MCF 10A (cell line): Measurements from ENCODE around the gene ZNF219. TPM values are rescaled to one million over a fixed set of nuclear protein-coding genes. Genes with fewer than 3 reads are reported as not detected.

Source experiments
- BruUV-seq: library from RNA; stranded (reverse); fragments of 400-500 nt; replicated peaks from 2 replicates; lab custom pipeline; 2021; lab: Mats Ljungman, UMichigan
- CTCF ChIA-PET: fragments of 300-600 bp; sonication (Branson Sonifier 250); formaldehyde crosslinking; extraction: SDS; loops from one replicate; lab custom pipeline; 2021; ENCODE audit warnings: antibody characterized with exemption, inconsistent platforms; lab: Yijun Ruan, JAX
- POLR2A ChIA-PET: fragments of 300-600, 350-650 bp; sonication (Branson Sonifier 250); formaldehyde crosslinking; extraction: SDS; loops from one replicate; lab custom pipeline; 2020; ENCODE audit warnings: antibody characterized with exemption, inconsistent platforms; lab: Yijun Ruan, JAX
- DNase-seq: peaks from one replicate; pipeline ENCODE4 v3.0.0-alpha.2; 2018; ENCODE audit not compliant: unreplicated experiment
- H3K27ac Mint-ChIP-seq: one replicate; pipeline ENCODE4 v1.8.0; 2022; ENCODE audit warnings: mild to moderate bottlenecking, low read depth, mixed read lengths; ENCODE audit not compliant: unreplicated experiment
- H3K27me3 Mint-ChIP-seq: one replicate; pipeline ENCODE4 v1.8.0; 2022; ENCODE audit warnings: mixed read lengths; ENCODE audit not compliant: insufficient read depth, unreplicated experiment
- H3K36me3 Mint-ChIP-seq: one replicate; pipeline ENCODE4 v1.8.0; 2022; ENCODE audit warnings: mild to moderate bottlenecking, moderate library complexity, mixed read lengths; ENCODE audit not compliant: insufficient read depth, unreplicated experiment
- H3K4me1 Mint-ChIP-seq: one replicate; pipeline ENCODE4 v1.8.0; 2022; ENCODE audit warnings: mixed read lengths; ENCODE audit not compliant: insufficient read depth, unreplicated experiment
- H3K4me3 Mint-ChIP-seq: one replicate; pipeline ENCODE4 v1.8.0; 2022; ENCODE audit warnings: mild to moderate bottlenecking, moderate library complexity, mixed read lengths; ENCODE audit not compliant: unreplicated experiment
- H3K9me3 Mint-ChIP-seq: one replicate; pipeline ENCODE4 v1.8.0; 2022; ENCODE audit warnings: mixed read lengths; ENCODE audit not compliant: unreplicated experiment
- intact Hi-C: fragments of 100-400 bp; cut with micrococcal nuclease; formaldehyde crosslinking; loops from 2 replicates; pipeline ENCODE4 v1.14.1; 2022
- total RNA-seq: library from RNA; stranded (reverse); gene quantifications from 2 replicates; pipeline ENCODE4 v1.2.3, GENCODE V29; 2022
- TF ChIP-seq, protein P1 (sequence below): fragments of 200-600 bp; IDR thresholded peaks from one replicate; pipeline ENCODE4 v1.8.0; 2022; ENCODE audit warnings: antibody characterized with exemption, mild to moderate bottlenecking; ENCODE audit not compliant: unreplicated experiment

Gene ZNF219
- total RNA-seq, 1 experiment from 2014 or later: 33.8 TPM

GRCh38 chr14:21096978-21097635, 1.3 kb downstream of the ZNF219 start:
- TF ChIP-seq, protein P1, sequence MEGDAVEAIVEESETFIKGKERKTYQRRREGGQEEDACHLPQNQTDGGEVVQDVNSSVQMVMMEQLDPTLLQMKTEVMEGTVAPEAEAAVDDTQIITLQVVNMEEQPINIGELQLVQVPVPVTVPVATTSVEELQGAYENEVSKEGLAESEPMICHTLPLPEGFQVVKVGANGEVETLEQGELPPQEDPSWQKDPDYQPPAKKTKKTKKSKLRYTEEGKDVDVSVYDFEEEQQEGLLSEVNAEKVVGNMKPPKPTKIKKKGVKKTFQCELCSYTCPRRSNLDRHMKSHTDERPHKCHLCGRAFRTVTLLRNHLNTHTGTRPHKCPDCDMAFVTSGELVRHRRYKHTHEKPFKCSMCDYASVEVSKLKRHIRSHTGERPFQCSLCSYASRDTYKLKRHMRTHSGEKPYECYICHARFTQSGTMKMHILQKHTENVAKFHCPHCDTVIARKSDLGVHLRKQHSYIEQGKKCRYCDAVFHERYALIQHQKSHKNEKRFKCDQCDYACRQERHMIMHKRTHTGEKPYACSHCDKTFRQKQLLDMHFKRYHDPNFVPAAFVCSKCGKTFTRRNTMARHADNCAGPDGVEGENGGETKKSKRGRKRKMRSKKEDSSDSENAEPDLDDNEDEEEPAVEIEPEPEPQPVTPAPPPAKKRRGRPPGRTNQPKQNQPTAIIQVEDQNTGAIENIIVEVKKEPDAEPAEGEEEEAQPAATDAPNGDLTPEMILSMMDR: no peak
- intact Hi-C loops: loop anchor here (5.0 kb wide), 1 partner anchor 485 kb away; no protein-coding TSS in a partner anchor
- ChIA-PET POLR2A (interaction anchor here (0.5 to 4.5 kb wide), 7 partner anchors 7 to 415 kb away, joined by 3 to 37 read pairs (median 4); partner anchors contain the start of genes ARHGEF40 and RNASE7), CTCF (interaction anchor here (0.5 to 7.3 kb wide), 12 partner anchors 7 to 92 kb away, joined by 3 to 241 read pairs (median 4); partner anchors contain the start of genes ARHGEF40 and TMEM253)
- no peak for DNase-seq
- Mint-ChIP-seq H3K4me1 (peaks cover 28% of the 10 kb centered on the region), H3K36me3 (peaks cover 12% of the 10 kb centered on the region), H3K27ac (peak overlapping the region; percentile 71), H3K9me3 (no peaks in the 10 kb centered on the region), H3K27me3 (no peaks in the 10 kb centered on the region), H3K4me3 (peak overlapping the region; percentile 70)
- BruUV-seq: no TSS peak

GRCh38 chr14:21096438-21096837, 2.0 kb downstream of the ZNF219 start:
- POLR2A ChIA-PET: interaction anchor here (0.5 to 4.5 kb wide), 6 partner anchors 8 to 228 kb away, joined by 3 to 37 read pairs (median 6); partner anchors contain the start of genes ARHGEF40 and RNASE7
- TF ChIP-seq, protein P1: no peak
- Mint-ChIP-seq H3K27me3 (no peaks in the 10 kb centered on the region), H3K9me3 (no peaks in the 10 kb centered on the region), H3K4me3 (peak overlapping the region; percentile 70), H3K36me3 (peaks cover 14% of the 10 kb centered on the region), H3K27ac (peak overlapping the region; percentile 71), H3K4me1 (peaks cover 25% of the 10 kb centered on the region)
- CTCF ChIA-PET: interaction anchor here (0.6 to 7.3 kb wide), 9 partner anchors 8 to 93 kb away, joined by 3 to 241 read pairs (median 8); partner anchors contain the start of gene TMEM253
- no peak for DNase-seq
- intact Hi-C loops: loop anchor here (5.0 kb wide), 1 partner anchor 484 kb away; no protein-coding TSS in a partner anchor
- TSS peak; percentile 29 for BruUV-seq

DNA sequence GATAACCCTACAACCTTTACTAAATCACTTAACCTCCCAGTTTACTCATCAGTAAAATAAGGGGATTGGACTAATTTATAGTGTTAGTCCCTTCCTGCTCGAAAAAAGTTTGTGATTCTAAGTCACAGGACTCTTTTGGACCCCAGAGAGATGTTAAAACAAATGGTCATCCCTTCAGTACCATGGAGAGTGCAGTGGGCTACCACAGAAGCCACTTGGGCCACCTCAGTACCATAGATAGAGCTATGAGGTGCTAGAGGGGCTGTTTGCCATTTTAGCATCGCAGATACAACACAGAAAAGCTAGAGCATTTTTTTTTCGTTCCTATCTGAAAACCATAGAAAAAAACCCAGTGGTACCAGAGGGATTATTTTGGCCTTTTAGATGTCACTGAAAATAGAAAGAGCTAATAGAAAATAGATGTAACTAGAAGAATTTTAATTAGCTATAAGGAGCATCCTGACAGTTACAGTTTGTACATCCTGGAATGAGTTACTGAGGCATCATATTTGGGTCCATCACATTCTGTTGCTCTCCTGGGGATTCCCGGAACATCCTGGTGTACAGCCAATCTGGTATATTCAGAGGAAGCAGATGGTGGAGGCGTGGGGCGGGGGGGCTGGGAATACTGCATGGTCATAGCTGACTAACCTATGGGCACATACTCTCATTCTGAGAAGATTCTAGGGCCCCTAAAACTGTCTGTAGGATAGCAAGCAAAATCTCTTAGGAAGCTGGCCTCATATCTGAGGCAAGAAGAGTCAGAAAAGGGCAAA, 2.8 kb downstream of the ZNF219 start:
- peak overlapping the region; percentile 71 for H3K27ac Mint-ChIP-seq
- intact Hi-C loops: loop anchor here (5.0 kb wide), 1 partner anchor 483 kb away; no protein-coding TSS in a partner anchor

More for the DNA sequence above, 2.8 kb downstream of the ZNF219 start:
- CTCF ChIA-PET: interaction anchor here (0.6 to 7.3 kb wide), 13 partner anchors 8 to 1670 kb away, joined by 3 to 241 read pairs (median 6); partner anchors contain the start of genes ARHGEF40 and TMEM253
- Mint-ChIP-seq H3K27me3 (no peaks in the 10 kb centered on the region), H3K4me3 (no peak overlapping the region), H3K36me3 (peaks cover 19% of the 10 kb centered on the region), H3K4me1 (peaks cover 27% of the 10 kb centered on the region), H3K9me3 (no peaks in the 10 kb centered on the region)
- BruUV-seq: no TSS peak
- TF ChIP-seq, protein P1: no peak
- POLR2A ChIA-PET: interaction anchor here (1.1 to 4.5 kb wide), 4 partner anchors 9 to 90 kb away, joined by 3 to 37 read pairs (median 6); partner anchors contain the start of gene RNASE7
- no peak for DNase-seq
